Hematopoietic multipotent progenitor cell treated with erythropoietin and hydrocortisone succinate and interleukin-3 and kit ligand, for 17 days (in vitro differentiated cells): Measurements from ENCODE around the gene CAMTA1.

Source experiments
- DNase-seq: peaks from one replicate; pipeline ENCODE4 v3.0.0-alpha.2; 2015; ENCODE audit warnings: low spot score

The CAMTA1 gene

DNA sequence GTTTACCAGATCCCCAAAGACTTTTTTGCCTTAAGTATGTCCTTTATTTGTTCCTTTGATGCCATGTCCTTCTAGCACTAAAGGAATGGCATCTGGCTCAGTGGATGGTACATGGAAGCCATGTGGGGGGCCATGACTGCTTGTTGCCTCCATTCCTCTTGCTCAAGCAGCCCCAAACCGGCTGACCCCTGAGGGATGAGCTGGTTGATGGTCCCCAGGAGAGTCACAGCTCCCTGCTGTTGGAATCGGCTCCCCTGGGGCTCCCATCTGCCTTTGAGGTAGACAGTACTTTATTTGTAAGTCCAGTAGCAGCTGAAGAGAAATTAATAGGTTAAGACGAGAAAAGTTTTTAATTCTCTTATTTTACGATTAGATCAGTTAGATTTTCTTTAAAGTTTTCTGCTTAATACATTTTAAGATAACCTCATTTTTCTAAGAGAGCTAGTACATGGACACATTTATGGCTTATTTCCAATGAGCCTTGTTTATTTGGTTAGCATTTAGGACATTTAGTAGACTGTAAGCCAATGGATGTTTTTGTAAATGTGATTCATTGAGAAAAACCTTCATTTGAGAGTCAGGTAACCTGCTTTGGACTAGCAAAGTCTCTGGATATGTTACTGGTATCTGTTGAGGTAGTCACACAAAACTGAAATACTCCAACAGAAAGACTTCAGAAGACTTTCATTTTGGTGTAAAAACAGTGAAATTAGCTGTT, 88.2 kb downstream of the CAMTA1 start:
- no peak for DNase-seq

DNA sequence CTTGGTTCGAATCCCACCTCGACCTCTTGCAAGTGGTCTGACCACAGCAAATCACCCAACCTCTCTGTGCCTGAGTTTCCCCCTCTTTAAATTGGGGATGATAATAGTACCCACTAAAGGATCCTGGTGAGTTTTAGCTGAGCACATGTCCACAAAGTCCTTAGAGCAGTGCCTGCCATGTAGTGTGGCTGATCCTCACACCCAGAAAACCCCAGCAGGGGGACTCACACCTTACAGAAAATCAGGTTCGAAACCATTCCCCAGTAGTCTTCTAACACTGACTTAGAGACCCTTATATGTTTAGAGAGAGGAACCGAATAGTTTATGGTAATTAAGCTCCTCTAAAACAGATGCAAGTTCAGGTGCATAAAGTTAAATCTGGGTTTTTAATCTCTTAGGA, 89.0 kb downstream of the CAMTA1 start:
- no peak for DNase-seq

DNA sequence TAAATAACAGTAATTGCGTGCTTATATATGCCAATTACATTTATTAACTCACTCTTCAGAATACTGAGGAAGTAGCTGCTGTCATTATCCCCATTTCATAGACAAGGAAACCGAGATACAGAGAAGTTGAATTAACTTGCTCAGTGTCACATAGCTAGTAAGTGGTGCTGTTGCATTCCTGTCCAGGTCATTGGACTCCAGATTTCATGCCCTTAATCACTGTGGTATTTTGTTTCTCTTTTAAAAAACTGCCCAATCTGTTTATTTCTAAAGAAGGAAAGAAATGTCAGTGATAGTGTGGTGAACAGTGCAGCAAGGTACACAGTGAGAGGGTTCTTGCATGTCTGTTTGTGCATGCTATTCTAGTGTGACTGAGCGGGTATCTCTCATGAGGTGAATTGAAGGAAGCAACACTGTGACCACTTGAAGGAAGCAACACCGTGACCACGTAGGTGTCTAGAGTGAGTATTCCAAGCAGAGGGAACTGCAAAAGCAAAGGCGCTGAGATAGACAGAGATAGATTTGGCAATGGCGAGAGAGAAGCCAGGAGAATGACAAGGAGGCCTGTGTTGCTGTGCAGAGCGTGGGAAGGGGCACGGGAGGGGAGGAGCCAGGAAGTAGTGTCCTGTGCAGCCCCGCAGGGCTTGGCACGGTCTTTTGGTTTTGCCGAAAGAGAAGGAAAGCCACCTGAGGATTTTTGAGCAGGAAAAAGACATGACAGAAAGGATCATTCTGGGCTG, 95.9 kb downstream of the CAMTA1 start:
- DNase-seq, result no peak

DNA sequence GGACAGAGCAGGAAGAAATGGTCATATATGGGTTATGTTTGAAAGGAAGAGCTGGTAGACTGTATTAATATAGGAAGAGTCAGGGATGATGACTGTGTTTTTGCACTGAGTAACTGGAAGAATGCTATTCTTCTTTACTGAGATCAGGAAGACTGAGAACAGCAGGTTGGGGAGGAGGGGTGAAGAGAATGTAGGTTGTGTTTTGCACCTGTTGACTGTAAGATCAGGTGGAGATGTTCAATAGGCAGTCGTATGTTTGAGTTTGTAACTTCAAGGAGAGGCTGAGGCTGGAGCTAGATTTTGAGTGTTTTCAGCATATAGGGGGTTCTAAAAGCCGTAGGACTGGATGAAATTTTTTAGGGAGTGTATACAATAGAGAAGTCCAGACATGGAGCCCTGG, 97.2 kb downstream of the CAMTA1 start:
- no peak for DNase-seq

- DNase-seq, result no peak
Observed at GRCh38 chr1:6884652-6885153, 99.4 kb downstream of the CAMTA1 start.

DNA sequence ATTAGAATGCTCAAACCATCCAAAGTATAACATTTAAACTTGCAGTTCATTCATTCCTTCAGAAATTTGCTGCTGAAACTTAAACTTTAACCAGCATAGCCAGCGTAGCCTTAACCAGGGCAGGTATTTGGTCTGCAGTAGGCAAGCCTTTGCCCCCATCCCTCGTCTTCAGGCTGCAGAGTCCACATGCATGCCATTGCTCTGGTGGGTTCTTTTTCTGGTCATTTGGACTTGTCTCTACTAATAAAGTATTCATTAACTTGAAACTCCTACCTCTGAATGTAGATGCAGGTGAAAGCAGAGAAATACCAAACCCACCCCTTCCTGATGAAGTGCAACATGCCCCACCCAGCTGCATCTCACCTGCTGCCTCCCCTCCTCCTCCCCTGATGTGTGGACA, 100.2 kb downstream of the CAMTA1 start:
- no peak for DNase-seq

DNA sequence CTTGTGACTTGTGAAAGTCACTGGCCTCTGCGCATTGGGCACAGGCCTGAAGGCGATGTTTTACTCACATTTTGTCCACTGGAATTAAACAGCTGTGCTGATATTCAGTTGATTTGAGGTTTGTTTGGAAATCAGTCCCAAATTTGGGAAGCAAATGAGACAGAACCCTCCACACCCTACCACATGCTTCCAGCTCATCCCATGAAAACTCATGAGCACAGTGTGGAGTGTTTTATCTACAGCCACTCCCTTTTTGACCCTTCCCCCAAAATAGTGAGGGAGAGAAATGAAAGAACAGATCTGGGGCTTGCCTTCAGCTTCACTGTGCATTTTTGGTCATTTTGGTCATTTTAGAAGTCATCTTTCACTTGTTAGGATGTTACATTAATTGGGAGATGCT, 101.3 kb downstream of the CAMTA1 start:
- DNase-seq, result no peak

DNA sequence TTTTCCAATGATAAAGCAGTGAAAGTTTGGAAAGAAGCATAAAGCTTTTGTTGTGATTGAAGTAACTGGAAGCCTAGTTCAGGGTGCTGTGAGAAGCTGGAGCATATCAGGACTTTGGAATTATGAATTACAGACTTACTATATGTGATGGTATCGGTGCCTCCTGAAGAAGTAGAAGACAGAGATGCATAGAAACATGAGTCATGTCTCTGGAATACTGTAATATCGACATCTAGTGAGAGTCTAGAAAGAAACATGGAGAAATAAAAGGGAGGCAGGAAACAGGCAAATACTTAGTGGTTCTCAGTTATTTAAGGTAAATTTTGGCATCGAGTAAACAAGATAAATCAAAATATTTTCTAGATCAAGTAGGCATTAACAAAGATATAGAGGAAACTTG, 103.0 kb downstream of the CAMTA1 start:
- no peak for DNase-seq

- no peak for DNase-seq
Observed at GRCh38 chr1:6888870-6889269, 103.6 kb downstream of the CAMTA1 start.

DNA sequence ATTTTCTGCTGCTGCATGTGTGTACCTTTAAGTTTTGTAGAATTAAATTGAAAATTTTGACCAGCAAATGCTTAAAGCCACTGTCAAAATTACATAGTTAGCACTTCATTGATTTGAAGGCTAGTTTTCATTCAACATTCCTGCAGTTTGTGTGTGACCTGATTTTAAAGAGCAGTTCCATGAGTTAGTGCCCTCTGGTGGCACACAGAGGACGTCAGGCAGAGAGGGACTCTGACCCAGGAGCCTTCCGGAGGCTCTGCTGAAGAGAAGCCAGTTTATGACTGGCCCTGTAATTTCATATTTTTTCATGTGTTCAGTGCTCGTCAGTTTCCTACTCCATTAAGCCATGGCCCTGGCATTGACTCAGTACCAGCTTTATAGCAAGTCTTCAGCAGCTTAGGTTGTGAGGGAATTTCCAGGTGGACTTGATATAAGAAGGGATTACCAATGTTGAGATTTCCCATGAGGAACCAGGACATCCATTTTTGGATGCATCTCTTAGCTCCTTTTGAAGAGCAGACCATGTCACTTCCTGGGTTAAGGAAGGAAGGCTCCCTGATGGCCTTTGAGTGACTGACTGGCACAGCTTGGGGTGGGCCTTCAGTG, 104.7 kb downstream of the CAMTA1 start:
- DNase-seq, result peak; percentile 43

- no peak for DNase-seq
Observed at GRCh38 chr1:6890686-6891085, 105.4 kb downstream of the CAMTA1 start.

DNA sequence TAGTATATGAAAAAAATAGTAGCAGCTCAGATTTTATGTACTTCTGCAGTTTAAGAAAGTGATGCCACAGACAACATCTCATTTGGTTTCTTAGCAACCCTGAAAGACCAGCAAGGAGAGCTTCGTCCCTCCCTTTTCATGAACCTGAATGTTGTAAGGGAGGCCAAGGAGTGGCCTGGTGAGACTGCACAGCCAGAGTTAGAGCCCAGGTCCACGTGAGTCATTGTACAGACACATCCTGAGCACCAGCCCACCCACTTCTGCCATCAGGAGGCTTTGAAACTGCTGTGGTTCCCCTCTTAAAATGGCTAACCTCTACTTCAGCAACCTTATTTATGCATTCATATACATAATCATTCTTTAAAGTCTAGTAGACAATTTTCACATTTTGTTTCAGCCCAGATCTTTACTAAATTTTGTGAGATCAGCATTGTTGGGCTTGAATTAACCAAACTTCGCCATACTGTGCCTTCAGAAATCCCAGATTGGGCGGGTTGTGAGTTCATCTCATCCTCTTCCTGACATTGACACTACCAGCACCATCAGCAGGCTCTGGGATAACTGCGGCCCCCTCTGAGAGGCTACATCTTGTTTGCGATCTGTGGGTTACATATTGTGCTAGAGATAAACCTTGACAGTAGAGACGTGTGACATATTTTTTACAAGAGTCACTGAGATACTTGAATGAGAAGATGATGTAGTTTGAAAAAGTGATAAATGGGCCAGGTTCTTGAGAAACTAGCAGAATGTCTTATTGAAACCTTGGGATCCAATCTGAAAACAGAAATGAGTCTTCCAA, 106.7 kb downstream of the CAMTA1 start:
- no peak for DNase-seq

DNA sequence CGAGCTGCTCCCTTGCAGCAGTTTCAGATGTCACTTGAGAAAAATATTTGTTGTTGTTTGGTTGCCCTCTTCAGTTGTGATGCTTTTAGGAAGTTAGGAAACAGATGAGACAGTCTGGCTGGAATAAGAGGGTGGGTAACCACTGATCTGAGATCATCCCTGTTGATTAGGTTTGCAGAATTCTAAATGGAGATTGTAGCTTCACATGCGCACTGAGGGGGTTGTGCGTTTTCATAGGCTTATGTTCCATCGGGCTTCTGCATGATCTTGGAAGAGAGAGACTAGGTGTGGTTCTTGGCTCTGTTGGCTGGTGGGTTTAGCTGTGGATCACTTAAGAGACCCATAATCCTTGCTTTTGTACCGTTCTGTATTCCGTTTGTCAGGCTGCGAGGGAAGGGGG, 108.1 kb downstream of the CAMTA1 start:
- no peak for DNase-seq

GRCh38 chr1:6897138-6897537, 111.9 kb downstream of the CAMTA1 start:
- no peak for DNase-seq

DNA sequence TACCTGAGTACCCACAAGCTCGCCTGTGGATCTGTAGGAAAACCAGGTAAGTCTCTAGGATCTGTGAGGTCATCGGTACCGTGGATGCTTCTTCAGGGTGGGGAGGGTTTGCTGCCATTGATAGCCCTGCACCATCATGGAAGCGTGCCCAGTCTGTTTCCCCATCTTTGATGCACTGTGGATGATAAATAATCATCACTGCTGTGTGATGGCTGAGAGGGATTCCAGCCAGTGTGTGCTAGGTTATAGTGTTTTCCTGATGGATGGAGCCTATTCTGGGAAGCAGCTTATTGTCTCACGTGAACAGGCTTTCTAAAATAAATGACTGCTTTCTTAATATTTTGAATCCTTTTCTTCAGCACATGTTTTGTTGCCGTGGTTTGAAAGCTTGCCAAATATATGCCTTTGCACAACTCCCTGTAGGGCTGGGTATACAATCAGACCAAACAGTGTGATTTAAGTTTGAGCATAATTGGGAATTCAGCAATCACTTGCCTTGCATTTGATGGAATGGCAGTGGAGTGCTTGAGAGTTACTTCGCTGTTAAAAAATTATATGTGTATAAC, 113.8 kb downstream of the CAMTA1 start:
- DNase-seq, result no peak

GRCh38 chr1:6899621-6900020, 114.4 kb downstream of the CAMTA1 start:
- DNase-seq, result no peak

GRCh38 chr1:6902153-6902552, 116.9 kb downstream of the CAMTA1 start:
- no peak for DNase-seq

- no peak for DNase-seq
Observed at GRCh38 chr1:6904476-6905170, 119.4 kb downstream of the CAMTA1 start.

DNA sequence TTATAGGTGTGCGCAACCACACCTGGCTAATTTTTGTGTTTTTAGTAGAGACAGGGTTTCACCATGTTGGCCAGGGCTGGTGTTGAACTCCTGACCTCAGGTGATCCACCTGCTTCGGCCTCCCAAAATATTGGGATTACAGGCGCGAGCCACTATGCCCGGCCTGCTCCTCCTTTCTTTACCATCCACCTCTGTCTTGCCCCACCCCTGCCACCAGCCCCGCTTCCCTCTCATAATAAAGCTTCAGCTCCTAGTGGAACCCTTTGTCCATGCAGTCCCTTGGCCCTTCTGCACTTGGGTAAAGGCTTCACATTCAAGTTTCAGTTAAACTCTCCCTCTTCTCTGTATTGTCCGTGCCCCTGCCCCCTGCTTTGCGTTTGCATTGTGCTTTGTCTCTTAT, 120.1 kb downstream of the CAMTA1 start:
- no peak for DNase-seq

- DNase-seq, result no peak
Observed at GRCh38 chr1:6905790-6906189, 120.5 kb downstream of the CAMTA1 start.

- no peak for DNase-seq
Observed at GRCh38 chr1:6906783-6907182, 121.5 kb downstream of the CAMTA1 start.
